GM18858 (cell line): Measurements from ENCODE around the gene LYRM2.
A peak's percentile ranks its signal among the peaks of the same experiment; 100 is the strongest.

ENCODE experiments used
- ATAC-seq: cut with Tn5 transposase; IDR thresholded peaks from one replicate; pipeline ENCODE4 v1.9.1; 2021; ENCODE audit not compliant: unreplicated experiment

Gene LYRM2

GRCh38 chr6:89596484-89596883 lies 42.1 kb downstream of the LYRM2 start:
- no peak for ATAC-seq

- peak; percentile 90 for ATAC-seq
Observed at GRCh38 chr6:89596056-89596455, 42.5 kb downstream of the LYRM2 start.

GRCh38 chr6:89591745-89592144 lies 46.8 kb downstream of the LYRM2 start:
- ATAC-seq, result no peak

GRCh38 chr6:89590133-89590532 lies 48.4 kb downstream of the LYRM2 start:
- ATAC-seq, result no peak

GRCh38 chr6:89589297-89590025 lies 49.1 kb downstream of the LYRM2 start:
- ATAC-seq, result no peak

- no peak for ATAC-seq
Observed at GRCh38 chr6:89585154-89585553, 53.4 kb downstream of the LYRM2 start.

- no peak for ATAC-seq
Observed at GRCh38 chr6:89584539-89584938, 54.0 kb downstream of the LYRM2 start.

GRCh38 chr6:89583559-89583958 lies 55.0 kb downstream of the LYRM2 start:
- no peak for ATAC-seq

- ATAC-seq, result no peak
Observed at GRCh38 chr6:89582669-89583325, 55.8 kb downstream of the LYRM2 start.

- ATAC-seq, result no peak
Observed at GRCh38 chr6:89581689-89582088, 56.9 kb downstream of the LYRM2 start.

GRCh38 chr6:89580997-89581666 lies 57.4 kb downstream of the LYRM2 start:
- no peak for ATAC-seq

- ATAC-seq, result no peak
Observed at GRCh38 chr6:89575562-89575960, 63.0 kb downstream of the LYRM2 start.

- ATAC-seq, result no peak
Observed at GRCh38 chr6:89574910-89575561, 63.5 kb downstream of the LYRM2 start.

- ATAC-seq, result no peak
Observed at GRCh38 chr6:89567630-89568390, 70.7 kb downstream of the LYRM2 start.

- no peak for ATAC-seq
Observed at GRCh38 chr6:89566930-89567629, 71.5 kb downstream of the LYRM2 start.

- no peak for ATAC-seq
Observed at GRCh38 chr6:89566008-89566800, 72.3 kb downstream of the LYRM2 start.

GRCh38 chr6:89564752-89565427 lies 73.7 kb downstream of the LYRM2 start:
- ATAC-seq, result no peak

- no peak for ATAC-seq
Observed at GRCh38 chr6:89563866-89564265, 74.7 kb downstream of the LYRM2 start.
